ENCODE results near the gene GCH1.
"Not testable (repeated sequence)": the region's sequence is repeated elsewhere in the genome, so short reads cannot be mapped to it uniquely, and the experiment has no call there.

The GCH1 gene

GRCh38 chr14:54902521-54903420 lies at the start of gene GCH1:
Gene GCH1, minus strand, starts transcription at chr14:54902826. Its CDS starts 163 bp downstream, at chr14:54902663.
- DNase-seq (ENCODE audit: extremely low read depth in 1 of 2, low read depth in 1 of 2), result peak; percentile 56 to 57

- DNase-seq (ENCODE audit: extremely low read depth in 1 of 2, low read depth in 1 of 2), result no peak
Observed at GRCh38 chr14:54947230-54947629, 44.6 kb upstream of the GCH1 start.

GRCh38 chr14:54946500-54946899 lies 43.9 kb upstream of the GCH1 start:
- DNase-seq (ENCODE audit: extremely low read depth in 1 of 2, low read depth in 1 of 2), result no peak

GRCh38 chr14:54944737-54945391 lies 42.2 kb upstream of the GCH1 start:
- no peak for DNase-seq (ENCODE audit: extremely low read depth in 1 of 2, low read depth in 1 of 2)

GRCh38 chr14:54942913-54943312 lies 40.3 kb upstream of the GCH1 start:
- DNase-seq (ENCODE audit: extremely low read depth in 1 of 2, low read depth in 1 of 2), result no peak

GRCh38 chr14:54936816-54937215 lies 34.2 kb upstream of the GCH1 start:
- no peak for DNase-seq (ENCODE audit: extremely low read depth in 1 of 2, low read depth in 1 of 2)

GRCh38 chr14:54935958-54936357 lies 33.3 kb upstream of the GCH1 start:
- no peak for DNase-seq (ENCODE audit: extremely low read depth in 1 of 2, low read depth in 1 of 2)

- DNase-seq (ENCODE audit: extremely low read depth in 1 of 2, low read depth in 1 of 2), result no peak
Observed at GRCh38 chr14:54935100-54935499, 32.5 kb upstream of the GCH1 start.

- DNase-seq (ENCODE audit: extremely low read depth in 1 of 2, low read depth in 1 of 2), result no peak
Observed at GRCh38 chr14:54933006-54933405, 30.4 kb upstream of the GCH1 start.

- DNase-seq (ENCODE audit: extremely low read depth in 1 of 2, low read depth in 1 of 2), result no peak
Observed at GRCh38 chr14:54931598-54932340, 29.1 kb upstream of the GCH1 start.

- DNase-seq (ENCODE audit: extremely low read depth in 1 of 2, low read depth in 1 of 2), result no peak
Observed at GRCh38 chr14:54931101-54931500, 28.5 kb upstream of the GCH1 start.

GRCh38 chr14:54929556-54929955 lies 26.9 kb upstream of the GCH1 start:
- no peak for DNase-seq (ENCODE audit: extremely low read depth in 1 of 2, low read depth in 1 of 2)

- no peak for DNase-seq (ENCODE audit: extremely low read depth in 1 of 2, low read depth in 1 of 2)
Observed at GRCh38 chr14:54928216-54928615, 25.6 kb upstream of the GCH1 start.

- DNase-seq (ENCODE audit: extremely low read depth in 1 of 2, low read depth in 1 of 2), result no peak
Observed at GRCh38 chr14:54927551-54927950, 24.9 kb upstream of the GCH1 start.

- not testable (repeated sequence) for DNase-seq (ENCODE audit: extremely low read depth in 1 of 2, low read depth in 1 of 2)
Observed at GRCh38 chr14:54926570-54926969, 23.9 kb upstream of the GCH1 start.

- DNase-seq (ENCODE audit: extremely low read depth in 1 of 2, low read depth in 1 of 2), result no peak
Observed at GRCh38 chr14:54922598-54922997, 20.0 kb upstream of the GCH1 start.

- no peak for DNase-seq (ENCODE audit: extremely low read depth in 1 of 2, low read depth in 1 of 2)
Observed at GRCh38 chr14:54920052-54920451, 17.4 kb upstream of the GCH1 start.

GRCh38 chr14:54919330-54919729 lies 16.7 kb upstream of the GCH1 start:
- no peak for DNase-seq (ENCODE audit: extremely low read depth in 1 of 2, low read depth in 1 of 2)

GRCh38 chr14:54918427-54918826 lies 15.8 kb upstream of the GCH1 start:
- DNase-seq (ENCODE audit: extremely low read depth in 1 of 2, low read depth in 1 of 2), result no peak

GRCh38 chr14:54916101-54916500 lies 13.5 kb upstream of the GCH1 start:
- no peak for DNase-seq (ENCODE audit: extremely low read depth in 1 of 2, low read depth in 1 of 2)

GRCh38 chr14:54909817-54910558 lies 7.4 kb upstream of the GCH1 start:
- DNase-seq (ENCODE audit: extremely low read depth in 1 of 2, low read depth in 1 of 2), result no peak
